Left ventricle myocardium inferior (tissue), 1 donor: ENCODE results near the gene DHX16. TPM values are rescaled to one million over a fixed set of nuclear protein-coding genes. Genes with fewer than 3 reads are reported as not detected.
"Not testable (repeated sequence)": the region's sequence is repeated elsewhere in the genome, so short reads cannot be mapped to it uniquely, and the experiment has no call there.

Experiments used
- DNase-seq: peaks from one replicate; pipeline ENCODE4 v3.0.0-alpha.2; 2020
- H3K27ac ChIP-seq: fragments of 200-600 bp; replicated peaks from 2 replicates; pipeline ENCODE4 v1.8.0; 2021
- H3K27me3 ChIP-seq: fragments of 200-600 bp; 2 replicates; pipeline ENCODE4 v1.8.0; 2021; ENCODE audit warnings: low read depth
- H3K36me3 ChIP-seq: fragments of 200-600 bp; 2 replicates; pipeline ENCODE4 v1.8.0; 2021
- H3K4me1 ChIP-seq: fragments of 200-600 bp; 2 replicates; pipeline ENCODE4 v1.8.0; 2021
- H3K4me3 ChIP-seq: fragments of 200-600 bp; 2 replicates; pipeline ENCODE4 v1.8.0; 2021; ENCODE audit warnings: mild to moderate bottlenecking, moderate library complexity
- H3K9me3 ChIP-seq: fragments of 200-600 bp; replicated peaks from 2 replicates; pipeline ENCODE4 v1.8.0; 2021
- intact Hi-C: fragments of 100-400 bp; cut with micrococcal nuclease; formaldehyde crosslinking; loops from one replicate; pipeline ENCODE4 v1.11.0; 2022
- total RNA-seq: library from RNA; stranded (reverse); fragmentation: NEBNext Ultra II Directional; extraction: Animal tissue kit (Norgen Biotek cat#: 25700); gene quantifications from one replicate; pipeline ENCODE4 v1.2.1, GENCODE V29; 2021
- TF ChIP-seq, protein P1 (sequence below): fragments of 200-600 bp; IDR thresholded peaks from 2 replicates; pipeline ENCODE4 v1.8.0; 2021; ENCODE audit warnings: antibody characterized with exemption, mild to moderate bottlenecking, borderline replicate concordance
- donor health status: DM: no; HTN: yes; CAD: no; lungs with severe emphysema.

DHX16 gene
- total RNA-seq, 1 donor from 2014 or later, result 22.1 TPM

DNA sequence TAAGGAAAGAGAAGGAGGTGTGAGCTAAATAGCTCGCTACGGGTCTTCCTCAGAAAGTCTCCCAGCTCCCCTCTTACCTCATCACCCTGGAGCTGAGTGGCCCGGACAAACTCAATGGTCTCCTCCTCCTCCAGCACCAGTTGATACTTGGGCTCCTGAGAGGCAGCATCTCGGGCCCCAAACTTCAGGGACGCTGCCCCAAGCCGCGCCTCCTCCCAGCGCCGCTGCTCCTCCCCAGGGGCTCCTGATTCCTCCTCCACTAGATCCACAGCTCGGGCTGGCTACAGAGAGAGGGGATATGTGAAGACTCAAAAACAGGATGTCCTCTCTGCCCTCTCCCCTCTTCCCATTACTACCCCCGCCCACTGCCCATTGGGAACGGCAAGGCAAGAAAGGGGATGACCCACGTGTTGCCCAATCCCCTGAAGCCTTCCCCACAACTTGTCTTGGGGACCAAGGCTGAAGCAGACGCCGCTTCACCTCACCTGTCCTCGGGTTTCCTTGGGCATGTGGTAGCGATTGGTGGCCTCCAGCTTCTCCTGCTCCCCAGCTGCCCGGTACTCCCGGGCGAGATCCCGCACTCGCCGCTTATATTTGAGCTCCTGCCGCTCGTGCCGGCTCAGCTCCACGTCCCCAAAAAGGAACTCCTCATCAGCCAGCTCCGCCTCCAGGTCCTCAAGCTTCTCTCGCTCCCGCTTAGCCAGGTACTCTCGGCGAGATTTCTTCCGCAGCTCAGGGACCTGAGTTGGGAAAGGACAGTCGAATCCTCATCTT is 7.6 kb downstream of the DHX16 start:
- intact Hi-C loops, result no loop called here
- Histone ChIP-seq H3K4me1 (no peaks in the 10 kb centered on the region), H3K27ac (no peak overlapping the region), H3K9me3 (no peaks in the 10 kb centered on the region), H3K36me3 (peaks cover 100% of the 10 kb centered on the region), H3K27me3 (no peaks in the 10 kb centered on the region), H3K4me3 (no peak overlapping the region)
- DNase-seq, result no peak
- TF ChIP-seq, protein P1, sequence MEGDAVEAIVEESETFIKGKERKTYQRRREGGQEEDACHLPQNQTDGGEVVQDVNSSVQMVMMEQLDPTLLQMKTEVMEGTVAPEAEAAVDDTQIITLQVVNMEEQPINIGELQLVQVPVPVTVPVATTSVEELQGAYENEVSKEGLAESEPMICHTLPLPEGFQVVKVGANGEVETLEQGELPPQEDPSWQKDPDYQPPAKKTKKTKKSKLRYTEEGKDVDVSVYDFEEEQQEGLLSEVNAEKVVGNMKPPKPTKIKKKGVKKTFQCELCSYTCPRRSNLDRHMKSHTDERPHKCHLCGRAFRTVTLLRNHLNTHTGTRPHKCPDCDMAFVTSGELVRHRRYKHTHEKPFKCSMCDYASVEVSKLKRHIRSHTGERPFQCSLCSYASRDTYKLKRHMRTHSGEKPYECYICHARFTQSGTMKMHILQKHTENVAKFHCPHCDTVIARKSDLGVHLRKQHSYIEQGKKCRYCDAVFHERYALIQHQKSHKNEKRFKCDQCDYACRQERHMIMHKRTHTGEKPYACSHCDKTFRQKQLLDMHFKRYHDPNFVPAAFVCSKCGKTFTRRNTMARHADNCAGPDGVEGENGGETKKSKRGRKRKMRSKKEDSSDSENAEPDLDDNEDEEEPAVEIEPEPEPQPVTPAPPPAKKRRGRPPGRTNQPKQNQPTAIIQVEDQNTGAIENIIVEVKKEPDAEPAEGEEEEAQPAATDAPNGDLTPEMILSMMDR, result no peak

DNA sequence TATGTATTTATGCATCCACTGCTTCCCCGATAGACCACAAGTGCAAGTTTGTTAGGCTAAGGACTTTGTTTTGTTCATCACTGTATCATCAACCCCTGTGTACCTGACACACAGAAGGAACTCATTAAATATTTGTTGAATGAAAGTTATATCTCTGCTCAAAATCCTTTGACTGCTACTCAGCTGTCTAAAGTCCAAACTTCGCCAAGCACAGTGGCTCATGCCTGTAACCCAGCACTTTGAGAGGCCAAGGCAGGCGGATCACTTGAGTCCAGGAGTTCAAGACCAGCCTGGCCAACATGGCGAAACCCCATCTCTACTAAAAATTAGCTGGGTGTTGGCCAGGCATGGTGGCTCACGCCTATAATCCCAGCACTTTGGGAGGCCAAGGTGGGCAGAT is 14.9 kb downstream of the DHX16 start:
- DNase-seq, H3K27me3 ChIP-seq, H3K9me3 ChIP-seq, H3K4me1 ChIP-seq, H3K27ac ChIP-seq, intact Hi-C loops, H3K4me3 ChIP-seq: not testable (repeated sequence)
- H3K36me3 ChIP-seq, result peaks cover 100% of the 10 kb centered on the region

DNA sequence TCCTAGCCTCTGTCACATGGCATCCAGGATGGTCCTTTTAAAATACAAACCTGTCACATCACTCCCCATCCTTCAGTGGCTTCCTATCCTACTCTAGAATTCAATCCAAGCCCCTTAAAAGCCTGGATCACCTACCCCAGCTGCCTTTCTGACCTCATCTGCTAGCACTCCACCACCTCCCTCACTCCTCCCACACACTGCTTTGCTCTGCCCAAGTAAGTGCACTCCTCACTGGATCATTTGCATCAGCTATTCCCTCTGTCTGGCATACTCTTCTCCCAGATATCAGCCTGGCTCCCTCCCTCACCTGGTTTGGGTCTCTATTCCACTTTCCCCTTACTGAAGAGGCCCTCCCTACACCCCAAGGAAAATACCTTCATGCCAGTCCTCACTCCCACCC is 15.4 kb downstream of the DHX16 start:
- peaks cover 100% of the 10 kb centered on the region for H3K36me3 ChIP-seq
- no peak overlapping the region for H3K4me3 ChIP-seq
- no peak for DNase-seq
- no peaks in the 10 kb centered on the region for H3K9me3 ChIP-seq
- H3K27me3 ChIP-seq, result no peaks in the 10 kb centered on the region
- intact Hi-C loops, result no loop called here
- H3K27ac ChIP-seq, result no peak overlapping the region
- H3K4me1 ChIP-seq, result no peaks in the 10 kb centered on the region
- TF ChIP-seq, protein P1, result no peak

DNA sequence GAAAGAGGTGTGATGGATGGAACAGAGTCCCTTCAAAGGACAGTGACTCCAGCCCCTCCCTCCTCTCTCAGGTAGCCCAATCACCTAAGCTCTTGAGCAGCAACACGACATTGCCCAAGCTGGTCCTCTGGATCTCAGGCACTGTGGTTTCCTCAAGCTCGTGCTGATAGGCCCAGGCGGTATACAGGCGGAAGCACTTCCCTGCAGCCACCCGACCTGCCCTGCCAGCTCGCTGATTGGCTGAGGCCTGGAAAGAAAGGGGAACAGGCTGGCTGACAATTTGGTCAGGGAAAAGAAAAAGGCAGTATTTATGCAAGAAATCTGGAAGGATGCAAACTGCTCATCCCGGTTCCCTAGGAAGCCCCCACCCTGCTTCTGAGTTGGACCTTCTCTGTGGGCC is 16.3 kb downstream of the DHX16 start:
- H3K27me3 ChIP-seq, result no peaks in the 10 kb centered on the region
- intact Hi-C loops, result no loop called here
- H3K9me3 ChIP-seq, result no peaks in the 10 kb centered on the region
- peaks cover 100% of the 10 kb centered on the region for H3K36me3 ChIP-seq
- no peak overlapping the region for H3K27ac ChIP-seq
- no peak for DNase-seq
- no peaks in the 10 kb centered on the region for H3K4me1 ChIP-seq
- TF ChIP-seq, protein P1, result no peak
- no peak overlapping the region for H3K4me3 ChIP-seq

DNA sequence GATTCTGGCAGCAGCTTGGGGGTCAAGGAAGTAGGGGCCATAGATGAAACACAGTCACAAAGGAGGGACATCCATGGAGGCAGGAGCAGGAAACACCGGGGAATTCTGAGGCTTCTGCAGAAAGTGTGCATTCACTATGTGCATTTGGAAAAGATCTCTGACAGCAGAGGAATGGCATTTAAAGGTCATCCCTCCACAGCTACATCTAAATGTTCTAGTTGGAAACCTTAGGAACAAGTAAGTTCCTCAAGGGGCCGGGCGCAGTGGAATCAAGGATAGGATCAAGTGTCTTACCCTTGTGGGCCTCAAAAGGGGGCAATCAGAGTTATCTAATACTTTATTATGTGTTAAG is 17.1 kb downstream of the DHX16 start:
- TF ChIP-seq, protein P1, result no peak
- no peaks in the 10 kb centered on the region for H3K4me1 ChIP-seq
- intact Hi-C loops, result no loop called here
- H3K36me3 ChIP-seq, result peaks cover 100% of the 10 kb centered on the region
- H3K9me3 ChIP-seq, result no peaks in the 10 kb centered on the region
- DNase-seq, result no peak
- H3K4me3 ChIP-seq, result no peak overlapping the region
- no peak overlapping the region for H3K27ac ChIP-seq
- no peaks in the 10 kb centered on the region for H3K27me3 ChIP-seq

DNA sequence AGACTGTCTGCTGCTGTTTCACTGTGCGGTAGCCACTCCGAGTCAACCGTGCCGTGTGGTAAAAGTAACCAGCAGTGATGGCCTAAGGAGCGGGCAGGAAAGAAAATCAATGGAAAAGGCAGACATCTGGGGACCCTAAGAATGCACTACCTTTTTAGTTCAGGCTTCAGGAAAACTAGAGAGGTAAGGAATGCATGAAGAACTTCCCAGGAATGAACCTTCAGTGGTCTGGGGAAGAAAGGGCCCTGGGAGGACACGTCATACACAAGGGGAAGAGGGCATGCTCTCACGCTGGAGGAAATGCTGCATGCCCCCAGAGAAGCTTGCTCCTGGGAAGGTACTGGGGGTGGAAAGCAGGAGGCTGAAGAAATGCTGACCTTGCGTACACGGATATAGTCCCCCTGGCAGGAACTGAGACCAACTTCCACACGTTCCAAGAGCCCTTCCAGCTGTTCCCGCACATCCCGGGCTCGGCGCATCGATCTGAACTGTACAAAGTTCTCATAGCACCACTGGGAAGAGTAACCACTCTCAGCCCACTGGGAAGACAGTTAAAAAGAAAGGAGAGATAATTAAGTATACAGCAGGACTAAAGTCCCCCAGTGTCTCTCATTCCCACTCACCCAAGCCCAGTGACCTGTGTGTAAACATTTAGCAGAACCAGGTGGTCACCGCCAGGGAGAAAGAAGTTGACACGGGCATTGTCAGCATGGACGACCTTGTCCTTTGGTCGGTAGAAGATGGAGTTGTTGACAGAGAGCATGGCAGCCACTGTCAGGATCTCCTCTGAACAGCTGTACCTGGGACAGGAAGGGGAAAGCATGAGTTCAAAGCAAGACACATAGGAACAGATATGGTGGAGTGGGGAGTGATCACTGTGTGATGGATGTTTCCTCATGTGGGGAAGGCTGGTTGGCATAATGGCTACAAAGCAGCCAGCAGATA is 17.7 kb downstream of the DHX16 start:
- Histone ChIP-seq H3K4me1 (no peaks in the 10 kb centered on the region), H3K27ac (no peak overlapping the region), H3K36me3 (peaks cover 99% of the 10 kb centered on the region), H3K4me3 (no peak overlapping the region), H3K27me3 (no peaks in the 10 kb centered on the region), H3K9me3 (no peaks in the 10 kb centered on the region)
- intact Hi-C loops, result no loop called here
- TF ChIP-seq, protein P1, result no peak
- DNase-seq, result no peak
